Renal cortex interstitium (tissue), 3 donors: Measurements from ENCODE around the gene MTMR12. TPM values are rescaled to one million over a fixed set of nuclear protein-coding genes. Genes with fewer than 3 reads are reported as not detected.

Experiments used
- polyA plus RNA-seq, 3 donors: library from polyadenylated mRNA; unstranded; fragments of 120-200 nt; gene quantifications; one replicate each; pipeline ENCODE4 v1.2.1, GENCODE V29; 2013; ENCODE audit not compliant: insufficient read length in 3 of 3

MTMR12 gene
- polyA plus RNA-seq, 3 donors: 32.5 to 43.9 (median 37.8) TPM

Other genes with a start within 250 kb of the MTMR12 start
- gene GOLPH3, start 138.6 kb downstream of the MTMR12 start, polyA plus RNA-seq: 10 to 100 TPM; 83.6 to 98.8 (median 87.3) TPM
- 100 to 1,000 TPM; 116 to 130 (median 119) TPM for gene ZFR, start 131.8 kb upstream of the MTMR12 start, polyA plus RNA-seq